ENCODE measurements around the gene MGME1.
A peak's percentile ranks its signal among the peaks of the same experiment; 100 is the strongest.

MGME1 gene

DNA sequence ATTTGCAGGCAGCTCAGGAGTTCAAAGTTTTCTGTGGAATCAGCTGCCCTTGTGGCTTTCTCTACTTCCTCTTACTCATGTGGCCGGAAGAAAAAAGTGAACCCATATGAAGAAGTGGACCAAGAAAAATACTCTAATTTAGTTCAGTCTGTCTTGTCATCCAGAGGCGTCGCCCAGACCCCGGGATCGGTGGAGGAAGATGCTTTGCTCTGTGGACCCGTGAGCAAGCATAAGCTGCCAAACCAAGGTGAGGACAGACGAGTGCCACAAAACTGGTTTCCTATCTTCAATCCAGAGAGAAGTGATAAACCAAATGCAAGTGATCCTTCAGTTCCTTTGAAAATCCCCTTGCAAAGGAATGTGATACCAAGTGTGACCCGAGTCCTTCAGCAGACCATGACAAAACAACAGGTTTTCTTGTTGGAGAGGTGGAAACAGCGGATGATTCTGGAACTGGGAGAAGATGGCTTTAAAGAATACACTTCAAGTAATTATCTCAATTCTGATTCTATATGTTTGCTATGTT is 1.1 kb downstream of the MGME1 start:
- Histone ChIP-seq H3K36me3 (peaks cover 64% of the 10 kb centered on the region), H3K27me3 (ENCODE audit: insufficient read depth, low read depth, severe bottlenecking) (no peaks in the 10 kb centered on the region), H3K4me3 (ENCODE audit: low read depth, low read length) (peak overlapping the region; percentile 94), H3K9me3 (ENCODE audit: severe bottlenecking) (no peaks in the 10 kb centered on the region), H3K27ac (peak overlapping the region; percentile 100)
- no peak for DNase-seq
- TF ChIP-seq CTCF (IDR thresholded peaks at IDR 0.05; ENCODE audit: low read depth, low read length), result no peak

DNA sequence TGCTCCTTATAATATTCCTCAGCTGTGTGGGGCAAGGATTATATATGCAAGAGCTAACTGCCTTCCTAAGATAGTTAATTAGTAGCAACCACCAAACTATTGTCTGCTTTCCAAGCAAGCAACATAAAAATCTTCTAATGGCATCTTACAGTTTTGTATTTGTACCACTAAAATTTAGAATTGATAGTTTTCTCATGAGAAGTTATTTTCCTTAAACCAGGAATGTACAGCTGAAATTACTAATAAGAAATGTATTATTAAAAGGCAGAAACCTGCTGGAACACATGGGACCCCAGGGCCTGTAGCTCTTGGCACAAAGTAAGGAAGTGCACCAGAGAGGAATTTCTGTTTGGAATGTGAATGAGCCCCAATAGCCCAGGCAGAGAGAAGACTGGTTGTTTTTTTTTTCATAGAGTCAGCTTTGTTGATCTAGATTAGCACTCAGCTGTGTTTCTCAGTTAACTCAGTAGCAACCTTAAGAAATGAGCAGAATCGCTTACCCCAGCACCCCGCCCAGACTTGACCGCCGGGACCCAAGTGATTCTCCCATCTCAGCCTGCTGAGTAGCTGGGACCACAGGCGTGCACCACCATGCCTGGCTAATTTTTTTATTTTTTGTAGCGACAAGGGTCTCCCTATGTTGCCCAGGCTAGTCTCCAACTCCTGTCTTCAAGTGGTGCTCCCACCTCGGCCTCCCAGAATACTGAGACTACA is 2.6 kb downstream of the MGME1 start:
- Histone ChIP-seq H3K9me3 (ENCODE audit: severe bottlenecking) (no peaks in the 10 kb centered on the region), H3K27ac (no peak overlapping the region), H3K27me3 (ENCODE audit: insufficient read depth, low read depth, severe bottlenecking) (no peaks in the 10 kb centered on the region), H3K36me3 (peaks cover 68% of the 10 kb centered on the region), H3K4me3 (ENCODE audit: low read depth, low read length) (peak overlapping the region; percentile 94)
- no peak for DNase-seq
- TF ChIP-seq CTCF (IDR thresholded peaks at IDR 0.05; ENCODE audit: low read depth, low read length), result no peak

- H3K36me3 ChIP-seq, result peaks cover 65% of the 10 kb centered on the region
- peak overlapping the region; percentile 94 for H3K4me3 ChIP-seq (ENCODE audit: low read depth, low read length)
- no peak for TF ChIP-seq CTCF (IDR thresholded peaks at IDR 0.05; ENCODE audit: low read depth, low read length)
- no peaks in the 10 kb centered on the region for H3K9me3 ChIP-seq (ENCODE audit: severe bottlenecking)
- H3K27ac ChIP-seq, result no peak overlapping the region
- no peaks in the 10 kb centered on the region for H3K27me3 ChIP-seq (ENCODE audit: insufficient read depth, low read depth, severe bottlenecking)
- no peak for DNase-seq
Observed at GRCh38 chr20:17972121-17972520, 3.3 kb downstream of the MGME1 start.

GRCh38 chr20:17976305-17976704 is 7.5 kb downstream of the MGME1 start:
- Histone ChIP-seq H3K4me3 (ENCODE audit: low read depth, low read length) (no peak overlapping the region), H3K27me3 (ENCODE audit: insufficient read depth, low read depth, severe bottlenecking) (no peaks in the 10 kb centered on the region), H3K36me3 (peaks cover 70% of the 10 kb centered on the region), H3K27ac (no peak overlapping the region), H3K9me3 (ENCODE audit: severe bottlenecking) (no peaks in the 10 kb centered on the region)
- no peak for DNase-seq
- TF ChIP-seq CTCF (IDR thresholded peaks at IDR 0.05; ENCODE audit: low read depth, low read length), result no peak

DNA sequence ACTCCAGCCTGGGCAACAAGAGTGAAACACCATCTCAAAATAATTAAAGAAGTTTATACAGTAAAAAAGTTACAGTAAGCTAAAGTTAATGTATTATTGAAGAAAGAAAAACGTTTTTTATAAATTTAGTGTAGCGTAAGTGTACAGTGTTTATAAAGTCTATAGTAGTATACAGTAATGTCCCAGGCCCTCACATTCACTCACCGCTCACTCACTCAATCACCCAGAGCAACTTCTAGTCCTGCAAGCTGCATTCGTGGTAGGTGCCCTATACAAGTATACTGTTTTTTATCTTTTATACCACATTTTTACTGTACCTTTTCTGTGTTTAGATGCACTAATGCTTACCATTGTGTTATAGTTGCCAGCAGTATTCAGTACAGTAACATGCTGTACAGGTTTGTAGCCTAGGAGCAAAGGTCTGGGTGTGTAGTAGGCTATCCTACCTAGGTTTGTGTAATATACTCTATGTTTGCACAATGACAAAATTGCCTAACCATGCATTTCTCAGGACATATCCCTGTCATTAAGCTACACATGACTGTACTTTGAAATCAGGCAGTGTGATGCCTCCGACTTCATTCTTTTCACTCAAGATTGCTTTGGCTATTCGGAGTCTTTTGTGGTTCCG is 16.7 kb downstream of the MGME1 start:
- Histone ChIP-seq H3K4me3 (ENCODE audit: low read depth, low read length) (no peak overlapping the region), H3K9me3 (ENCODE audit: severe bottlenecking) (no peaks in the 10 kb centered on the region), H3K27ac (no peak overlapping the region), H3K36me3 (peaks cover 32% of the 10 kb centered on the region), H3K27me3 (ENCODE audit: insufficient read depth, low read depth, severe bottlenecking) (no peaks in the 10 kb centered on the region)
- no peak for DNase-seq
- TF ChIP-seq CTCF (IDR thresholded peaks at IDR 0.05; ENCODE audit: low read depth, low read length), result no peak
